Lung (tissue), 12 donors: Measurements from ENCODE around the gene B4GALNT4. TPM values are rescaled to one million over a fixed set of nuclear protein-coding genes. Genes with fewer than 3 reads are reported as not detected.
"Not testable (repeated sequence)": the region's sequence is repeated elsewhere in the genome, so short reads cannot be mapped to it uniquely, and the experiment has no call there.

ENCODE experiments used
- ATAC-seq: fragments of 200-7000 bp; cut with Tn5 transposase; one replicate; pipeline ENCODE4 v1.9.1; 2020; ENCODE audit warnings: moderate number of reproducible peaks; ENCODE audit not compliant: insufficient read depth, low FRiP score
- DNase-seq, 3 donors: peaks; one replicate each; pipeline ENCODE4 v3.0.0-alpha.2; 2013 to 2017
- H3K27ac ChIP-seq, 2 donors: one replicate each; pipeline ENCODE4 v1.5.1; 2013; ENCODE audit warnings: mild to moderate bottlenecking in 2 of 2, moderate library complexity in 2 of 2, control low read depth in 1 of 2, inconsistent platforms in 1 of 2, low read depth in 1 of 2, low read length in 1 of 2
- H3K27me3 ChIP-seq, 3 donors: one replicate each; pipeline ENCODE4 v1.5.1; 2013; ENCODE audit warnings: low read length in 2 of 3; ENCODE audit not compliant: control insufficient read depth in 3 of 3, insufficient read depth in 3 of 3
- H3K36me3 ChIP-seq, 4 donors: one replicate each; pipeline ENCODE4 v1.5.1; 2013; ENCODE audit warnings: low read length in 4 of 4, mild to moderate bottlenecking in 1 of 4, moderate library complexity in 1 of 4; ENCODE audit not compliant: control insufficient read depth in 4 of 4, insufficient read depth in 4 of 4
- H3K4me1 ChIP-seq, 5 donors: one replicate each; pipeline ENCODE4 v1.5.1; 2013; ENCODE audit warnings: low read length in 5 of 5, mild to moderate bottlenecking in 2 of 5, moderate library complexity in 1 of 5; ENCODE audit not compliant: control insufficient read depth in 5 of 5, insufficient read depth in 5 of 5
- H3K4me3 ChIP-seq: one replicate; pipeline ENCODE4 v1.5.1; 2013; ENCODE audit warnings: mild to moderate bottlenecking, control low read depth, moderate library complexity
- H3K9ac ChIP-seq, 2 donors: one replicate each; pipeline ENCODE4 v1.5.1; 2013; ENCODE audit warnings: low read length in 2 of 2, control low read depth in 1 of 2; ENCODE audit not compliant: insufficient read depth in 1 of 2
- H3K9me3 ChIP-seq, 4 donors: one replicate each; pipeline ENCODE4 v1.5.1; 2013; ENCODE audit warnings: low read length in 3 of 4, mild to moderate bottlenecking in 1 of 4, moderate library complexity in 1 of 4; ENCODE audit not compliant: control insufficient read depth in 4 of 4, insufficient read depth in 3 of 4
- CTCF ChIP-seq: IDR thresholded peaks from 2 replicates; pipeline ENCODE4 v1.5.1; 2012; ENCODE audit warnings: mild to moderate bottlenecking; ENCODE audit errors: control extremely low read depth, extremely low read depth
- WGBS, 2 donors: extraction: QIAGEN DNeasy Blood & Tissue Kit; methylation state at CpG; one replicate each; pipeline ENCODE4 v1.1.7; 2013; 5-methylcytosine and 5-hydroxymethylcytosine counted together
- polyA plus RNA-seq, 2 donors: library from polyadenylated mRNA; stranded (reverse); fragments of 200-250 nt; gene quantifications; one replicate each; pipeline ENCODE4 v1.2.1, GENCODE V29; 2013
- total RNA-seq, 2 donors: library from RNA; depleted of rRNA in 1 of 2; stranded (reverse); fragments of >200 nt in 1 of 2; gene quantifications; one replicate each; pipeline ENCODE4 v1.2.1, GENCODE V29; 2014 to 2021
- donor health status: control.
- donor health status: control.
- donor health status: Bipolar disorder and iron deficiency.
- donor health status: healthy.
- donor health status: DM: yes; HTN: yes; CAD: no.

The B4GALNT4 gene
- total and polyA plus RNA-seq, 4 donors: 1.4 to 6.8 (median 3.3) TPM

DNA sequence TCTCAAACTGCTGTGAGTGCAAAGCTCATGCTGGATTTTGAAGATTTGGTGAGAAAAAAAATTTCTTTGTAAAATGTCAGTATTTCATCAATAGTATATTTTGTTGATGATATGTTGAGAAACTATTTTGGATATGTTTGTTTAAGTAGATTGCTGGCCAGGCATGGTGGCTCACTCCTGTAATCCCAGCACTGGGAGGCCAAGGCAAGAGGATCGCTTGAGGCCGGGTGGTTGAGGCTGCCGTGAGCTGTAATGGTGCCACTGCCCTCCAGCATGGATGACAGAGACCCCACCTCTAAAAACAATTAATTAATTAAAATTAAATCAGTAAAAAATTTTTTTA, 41.7 kb upstream of the B4GALNT4 start:
- Histone ChIP-seq H3K9ac (peak overlapping the region in 1 of 2 donors; percentile 64), H3K36me3 (no peaks in the 10 kb centered on the region), H3K9me3 (no peaks in the 10 kb centered on the region), H3K4me3 (no peak overlapping the region), H3K27me3 (no peaks in the 10 kb centered on the region), H3K27ac (peak overlapping the region; percentile 83 to 91), H3K4me1 (peaks cover 0 to 42% (median 12%) of the 10 kb centered on the region in 5 donors)
- TF ChIP-seq CTCF: no peak
- 97 to 98% methylated on average over 3 of the region's 3 CpGs for WGBS, 2 donors
- ATAC-seq (no peak), DNase-seq (no peak)

GRCh38 chr11:328012-328411, 41.3 kb upstream of the B4GALNT4 start:
- no peak overlapping the region for H3K4me3 ChIP-seq
- H3K4me1 ChIP-seq: peaks cover 0 to 42% (median 12%) of the 10 kb centered on the region in 5 donors
- WGBS, 2 donors: 96 to 97% methylated on average over 13 of the region's 13 CpGs
- no peak overlapping the region for H3K9ac ChIP-seq
- no peaks in the 10 kb centered on the region for H3K9me3 ChIP-seq
- ATAC-seq (no peak), DNase-seq (no peak)
- H3K27me3 ChIP-seq: no peaks in the 10 kb centered on the region
- H3K36me3 ChIP-seq: no peaks in the 10 kb centered on the region
- TF ChIP-seq CTCF: no peak
- H3K27ac ChIP-seq: peak overlapping the region in 1 of 2 donors; percentile 5

GRCh38 chr11:328516-329100, 40.7 kb upstream of the B4GALNT4 start:
- H3K4me1 ChIP-seq: peaks cover 0 to 42% (median 12%) of the 10 kb centered on the region in 5 donors
- not testable (repeated sequence) for DNase-seq, H3K27ac ChIP-seq, H3K36me3 ChIP-seq, H3K4me3 ChIP-seq, H3K9ac ChIP-seq, H3K9me3 ChIP-seq, H3K27me3 ChIP-seq, ATAC-seq
- WGBS, 2 donors: 85 to 93% methylated on average over 15 of the region's 15 CpGs

DNA sequence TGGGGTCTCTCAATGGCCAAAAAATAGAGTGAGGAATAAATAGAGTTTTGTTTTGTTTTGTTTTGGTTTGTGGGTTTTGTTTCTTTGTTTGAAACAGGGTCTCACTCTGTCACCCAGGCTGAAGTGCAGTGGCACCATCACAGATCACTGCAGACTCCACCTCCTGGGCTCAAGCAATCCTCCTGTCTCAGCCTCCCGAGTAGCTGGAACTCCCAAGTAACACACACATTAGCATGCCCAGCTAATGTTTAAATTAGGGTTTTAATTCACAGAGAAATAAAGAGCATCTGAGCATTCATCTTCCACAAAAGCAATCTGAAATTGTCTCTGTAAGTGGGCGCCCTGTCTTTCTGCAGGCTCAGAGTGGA, 39.4 kb upstream of the B4GALNT4 start:
- Histone ChIP-seq H3K4me3 (no peak overlapping the region), H3K9me3 (peaks cover 0 to 3% (median 0%) of the 10 kb centered on the region in 4 donors), H3K36me3 (no peaks in the 10 kb centered on the region), H3K4me1 (peaks cover 0 to 39% (median 16%) of the 10 kb centered on the region in 5 donors), H3K27me3 (no peaks in the 10 kb centered on the region), H3K27ac (no peak overlapping the region), H3K9ac (no peak overlapping the region)
- 94 to 99% methylated on average over 2 of the region's 2 CpGs for WGBS, 2 donors
- ATAC-seq (no peak), DNase-seq (no peak)
- TF ChIP-seq CTCF: no peak
